Measurements from ENCODE around the gene PEX3.

The PEX3 gene

DNA sequence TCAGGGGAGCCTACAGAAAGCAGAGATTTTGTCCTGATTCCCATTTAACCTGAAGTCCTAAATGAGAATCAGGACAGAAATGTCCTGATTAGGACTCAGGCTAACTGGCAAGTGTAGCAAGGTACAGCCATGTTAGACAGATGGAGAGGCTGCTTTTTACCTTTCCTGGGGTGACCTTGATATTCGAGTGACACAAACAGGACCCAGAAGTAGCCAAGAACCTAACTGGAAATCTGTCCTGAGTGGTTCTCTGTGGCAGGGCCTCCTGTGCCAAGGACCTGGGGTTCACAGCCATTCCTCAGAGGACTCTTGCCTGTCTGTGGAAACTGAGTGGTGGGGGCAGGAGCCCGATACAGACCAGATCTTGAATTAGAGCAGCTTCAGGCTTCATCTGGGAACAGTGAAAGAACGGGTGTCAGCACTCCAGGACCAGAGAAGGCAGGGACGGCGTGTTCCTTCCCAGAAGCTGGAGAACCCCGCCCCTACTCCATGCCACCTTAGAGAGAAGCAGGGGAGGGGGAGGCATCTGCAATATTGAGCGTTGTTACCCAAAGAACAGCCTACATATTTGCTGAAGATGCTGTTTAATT is 65.3 kb downstream of the PEX3 start:
- TF ChIP-seq PPARA (CRISPR knock-in tag; IDR thresholded peaks at IDR 0.05; ENCODE audit: borderline replicate concordance): no peak
- TF ChIP-seq ISL1 (CRISPR knock-in tag; IDR thresholded peaks at IDR 0.05): no peak
- TF ChIP-seq ZFP3 (CRISPR knock-in tag; IDR thresholded peaks at IDR 0.05): no peak
- TF ChIP-seq, protein P1, sequence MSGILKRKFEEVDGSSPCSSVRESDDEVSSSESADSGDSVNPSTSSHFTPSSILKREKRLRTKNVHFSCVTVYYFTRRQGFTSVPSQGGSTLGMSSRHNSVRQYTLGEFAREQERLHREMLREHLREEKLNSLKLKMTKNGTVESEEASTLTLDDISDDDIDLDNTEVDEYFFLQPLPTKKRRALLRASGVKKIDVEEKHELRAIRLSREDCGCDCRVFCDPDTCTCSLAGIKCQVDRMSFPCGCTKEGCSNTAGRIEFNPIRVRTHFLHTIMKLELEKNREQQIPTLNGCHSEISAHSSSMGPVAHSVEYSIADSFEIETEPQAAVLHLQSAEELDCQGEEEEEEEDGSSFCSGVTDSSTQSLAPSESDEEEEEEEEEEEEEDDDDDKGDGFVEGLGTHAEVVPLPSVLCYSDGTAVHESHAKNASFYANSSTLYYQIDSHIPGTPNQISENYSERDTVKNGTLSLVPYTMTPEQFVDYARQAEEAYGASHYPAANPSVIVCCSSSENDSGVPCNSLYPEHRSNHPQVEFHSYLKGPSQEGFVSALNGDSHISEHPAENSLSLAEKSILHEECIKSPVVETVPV (CRISPR knock-in tag; IDR thresholded peaks at IDR 0.05): no peak
- no peak for TF ChIP-seq ARNTL (CRISPR knock-in tag; IDR thresholded peaks at IDR 0.05; ENCODE audit: borderline replicate concordance, low read depth)
- TF ChIP-seq TOX (CRISPR knock-in tag; IDR thresholded peaks at IDR 0.05; ENCODE audit: borderline replicate concordance): no peak
- TF ChIP-seq, protein P2, sequence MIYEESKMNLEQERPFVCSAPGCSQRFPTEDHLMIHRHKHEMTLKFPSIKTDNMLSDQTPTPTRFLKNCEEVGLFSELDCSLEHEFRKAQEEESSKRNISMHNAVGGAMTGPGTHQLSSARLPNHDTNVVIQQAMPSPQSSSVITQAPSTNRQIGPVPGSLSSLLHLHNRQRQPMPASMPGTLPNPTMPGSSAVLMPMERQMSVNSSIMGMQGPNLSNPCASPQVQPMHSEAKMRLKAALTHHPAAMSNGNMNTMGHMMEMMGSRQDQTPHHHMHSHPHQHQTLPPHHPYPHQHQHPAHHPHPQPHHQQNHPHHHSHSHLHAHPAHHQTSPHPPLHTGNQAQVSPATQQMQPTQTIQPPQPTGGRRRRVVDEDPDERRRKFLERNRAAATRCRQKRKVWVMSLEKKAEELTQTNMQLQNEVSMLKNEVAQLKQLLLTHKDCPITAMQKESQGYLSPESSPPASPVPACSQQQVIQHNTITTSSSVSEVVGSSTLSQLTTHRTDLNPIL (CRISPR knock-in tag; IDR thresholded peaks at IDR 0.05; ENCODE audit: low read depth): no peak
- no peak for TF ChIP-seq ZNF70 (CRISPR knock-in tag; IDR thresholded peaks at IDR 0.05)
- no peak for TF ChIP-seq ZC3H10 (CRISPR knock-in tag; IDR thresholded peaks at IDR 0.05)
- TF ChIP-seq ZFP30 (CRISPR knock-in tag; IDR thresholded peaks at IDR 0.05): no peak
- TF ChIP-seq TSHZ2 (CRISPR knock-in tag; IDR thresholded peaks at IDR 0.05): no peak
- TF ChIP-seq OSR1 (CRISPR knock-in tag; IDR thresholded peaks at IDR 0.05): no peak
- TF ChIP-seq GLIS3 (CRISPR knock-in tag; IDR thresholded peaks at IDR 0.05): no peak
- no peak for TF ChIP-seq BACH2 (CRISPR knock-in tag; IDR thresholded peaks at IDR 0.05; ENCODE audit: borderline replicate concordance)
- no peak for TF ChIP-seq ZNF565 (CRISPR knock-in tag; conservative IDR thresholded peaks at IDR 0.05; ENCODE audit: low read depth)
- no peak for TF ChIP-seq PATZ1 (CRISPR knock-in tag; IDR thresholded peaks at IDR 0.05; ENCODE audit: borderline replicate concordance)
- TF ChIP-seq POU6F1 (CRISPR knock-in tag; IDR thresholded peaks at IDR 0.05; ENCODE audit: borderline replicate concordance, low read depth): no peak
- TF ChIP-seq CSDC2 (CRISPR knock-in tag; IDR thresholded peaks at IDR 0.05): no peak
- ATAC-seq: no peak

DNA sequence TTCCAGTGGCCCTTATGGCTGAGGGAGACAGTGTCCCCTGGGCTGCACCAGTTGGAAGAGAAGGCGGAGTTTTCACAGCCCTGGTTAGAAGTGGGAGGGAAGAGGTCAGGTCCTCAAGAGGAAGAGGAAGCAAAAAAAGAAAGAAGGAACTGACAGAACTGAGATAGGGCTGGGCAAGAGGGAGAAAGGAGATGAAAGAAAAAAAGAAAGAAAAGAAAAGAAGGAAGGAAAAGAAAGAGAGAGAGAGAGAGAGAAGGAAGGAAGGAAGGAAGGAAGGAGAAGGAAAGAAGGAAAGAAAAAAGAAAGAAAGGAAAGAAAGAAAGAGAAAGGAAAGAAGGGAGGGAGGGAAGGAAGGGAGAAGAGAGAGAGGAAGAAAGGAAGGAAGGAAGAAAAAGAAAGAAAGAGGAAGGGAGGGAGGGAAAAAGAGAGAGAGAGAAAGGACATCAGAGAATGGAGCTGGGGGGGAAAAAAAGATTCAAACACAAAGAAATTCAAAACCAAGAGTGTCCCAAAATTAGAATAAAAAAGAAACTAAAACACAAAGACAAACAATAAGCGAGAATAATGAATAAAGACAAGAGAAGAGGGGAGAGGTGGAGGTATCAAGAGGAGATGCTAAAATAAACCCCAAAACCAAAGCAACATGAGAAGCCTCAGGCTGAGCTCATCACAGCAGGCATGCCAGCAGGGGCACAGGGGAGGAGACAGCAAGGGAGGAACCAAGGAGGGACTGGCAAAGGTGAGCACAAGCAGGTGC is 66.3 kb downstream of the PEX3 start:
- ATAC-seq: 0 out of 3 replicates have a peak, but pooled peaks have one; percentile 19
- TF ChIP-seq TSHZ2 (CRISPR knock-in tag; IDR thresholded peaks at IDR 0.05): no peak
- TF ChIP-seq, protein P1 (CRISPR knock-in tag; IDR thresholded peaks at IDR 0.05): no peak
- no peak for TF ChIP-seq TOX (CRISPR knock-in tag; IDR thresholded peaks at IDR 0.05; ENCODE audit: borderline replicate concordance)
- TF ChIP-seq SNAI2 (CRISPR knock-in tag; IDR thresholded peaks at IDR 0.05): no peak
- TF ChIP-seq TCF4 (CRISPR knock-in tag; IDR thresholded peaks at IDR 0.05; ENCODE audit: borderline replicate concordance): no peak
- TF ChIP-seq BACH2 (CRISPR knock-in tag; IDR thresholded peaks at IDR 0.05; ENCODE audit: borderline replicate concordance): no peak
- TF ChIP-seq GLIS3 (CRISPR knock-in tag; IDR thresholded peaks at IDR 0.05): no peak
- no peak for TF ChIP-seq ARNTL (CRISPR knock-in tag; IDR thresholded peaks at IDR 0.05; ENCODE audit: borderline replicate concordance, low read depth)
- TF ChIP-seq ISL1 (CRISPR knock-in tag; IDR thresholded peaks at IDR 0.05): no peak
- no peak for TF ChIP-seq ZFP30 (CRISPR knock-in tag; IDR thresholded peaks at IDR 0.05)
- no peak for TF ChIP-seq ZNF8 (CRISPR knock-in tag; IDR thresholded peaks at IDR 0.05)
- no peak for TF ChIP-seq ESRRG (CRISPR knock-in tag; IDR thresholded peaks at IDR 0.05)
- TF ChIP-seq PATZ1 (CRISPR knock-in tag; IDR thresholded peaks at IDR 0.05; ENCODE audit: borderline replicate concordance): no peak

Measured in SK-N-SH treated with all-trans-retinoic acid at 6 μM for 48 hours (cell line).